Measurements from ENCODE around the gene FBXW5. TPM values are rescaled to one million over a fixed set of nuclear protein-coding genes. Genes with fewer than 3 reads are reported as not detected.

The FBXW5 gene
- total RNA-seq, 2 experiments from 2014 or later = 63.3 to 89.6 TPM

- no peak overlapping the region for H3K4me2 ChIP-seq (ENCODE audit: low read length)
- no peaks in the 10 kb centered on the region for H4K20me1 ChIP-seq (ENCODE audit: insufficient read depth, low read length)
- H3K36me3 ChIP-seq (ENCODE audit: insufficient read depth, low read length) = no peaks in the 10 kb centered on the region
- H3K4me1 ChIP-seq (ENCODE audit: insufficient read depth, low read length, poor library complexity, severe bottlenecking) = peaks cover 8% of the 10 kb centered on the region
- no peaks in the 10 kb centered on the region for H3K9me2 ChIP-seq (ENCODE audit: insufficient read depth, low read length)
- no peaks in the 10 kb centered on the region for H3K79me2 ChIP-seq (ENCODE audit: insufficient read depth, low read depth, low read length)
- DNase-seq (ENCODE audit: low spot score) = no peak
- H3K27ac ChIP-seq (ENCODE audit: low read depth, low read length, poor library complexity, severe bottlenecking) = no peak overlapping the region
- no peak overlapping the region for H2AFZ ChIP-seq (ENCODE audit: low read length)
- intact Hi-C loops (cut with micrococcal nuclease; ENCODE audit: unreplicated experiment) = no loop called here
- no peak overlapping the region for H3K4me3 ChIP-seq (ENCODE audit: low read depth, low read length, poor library complexity, severe bottlenecking)
- BruUV-seq (replicated peaks) = no TSS peak
- ChIA-PET CTCF (ENCODE audit: unreplicated experiment) (no interaction called here), POLR2A (no interaction called here)
- H3K9me3 ChIP-seq (ENCODE audit: low read length) = no peaks in the 10 kb centered on the region
- TF ChIP-seq, protein P1, sequence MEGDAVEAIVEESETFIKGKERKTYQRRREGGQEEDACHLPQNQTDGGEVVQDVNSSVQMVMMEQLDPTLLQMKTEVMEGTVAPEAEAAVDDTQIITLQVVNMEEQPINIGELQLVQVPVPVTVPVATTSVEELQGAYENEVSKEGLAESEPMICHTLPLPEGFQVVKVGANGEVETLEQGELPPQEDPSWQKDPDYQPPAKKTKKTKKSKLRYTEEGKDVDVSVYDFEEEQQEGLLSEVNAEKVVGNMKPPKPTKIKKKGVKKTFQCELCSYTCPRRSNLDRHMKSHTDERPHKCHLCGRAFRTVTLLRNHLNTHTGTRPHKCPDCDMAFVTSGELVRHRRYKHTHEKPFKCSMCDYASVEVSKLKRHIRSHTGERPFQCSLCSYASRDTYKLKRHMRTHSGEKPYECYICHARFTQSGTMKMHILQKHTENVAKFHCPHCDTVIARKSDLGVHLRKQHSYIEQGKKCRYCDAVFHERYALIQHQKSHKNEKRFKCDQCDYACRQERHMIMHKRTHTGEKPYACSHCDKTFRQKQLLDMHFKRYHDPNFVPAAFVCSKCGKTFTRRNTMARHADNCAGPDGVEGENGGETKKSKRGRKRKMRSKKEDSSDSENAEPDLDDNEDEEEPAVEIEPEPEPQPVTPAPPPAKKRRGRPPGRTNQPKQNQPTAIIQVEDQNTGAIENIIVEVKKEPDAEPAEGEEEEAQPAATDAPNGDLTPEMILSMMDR (conservative IDR thresholded peaks at IDR 0.05; ENCODE audit: low read length) = no peak
- no peak for TF ChIP-seq EZH2phosphoT487 (IDR thresholded peaks at IDR 0.05; ENCODE audit: borderline replicate concordance, low read depth, low read length)
Measured at GRCh38 chr9:136969150-136969549, 24.6 kb upstream of the FBXW5 start.

DNA sequence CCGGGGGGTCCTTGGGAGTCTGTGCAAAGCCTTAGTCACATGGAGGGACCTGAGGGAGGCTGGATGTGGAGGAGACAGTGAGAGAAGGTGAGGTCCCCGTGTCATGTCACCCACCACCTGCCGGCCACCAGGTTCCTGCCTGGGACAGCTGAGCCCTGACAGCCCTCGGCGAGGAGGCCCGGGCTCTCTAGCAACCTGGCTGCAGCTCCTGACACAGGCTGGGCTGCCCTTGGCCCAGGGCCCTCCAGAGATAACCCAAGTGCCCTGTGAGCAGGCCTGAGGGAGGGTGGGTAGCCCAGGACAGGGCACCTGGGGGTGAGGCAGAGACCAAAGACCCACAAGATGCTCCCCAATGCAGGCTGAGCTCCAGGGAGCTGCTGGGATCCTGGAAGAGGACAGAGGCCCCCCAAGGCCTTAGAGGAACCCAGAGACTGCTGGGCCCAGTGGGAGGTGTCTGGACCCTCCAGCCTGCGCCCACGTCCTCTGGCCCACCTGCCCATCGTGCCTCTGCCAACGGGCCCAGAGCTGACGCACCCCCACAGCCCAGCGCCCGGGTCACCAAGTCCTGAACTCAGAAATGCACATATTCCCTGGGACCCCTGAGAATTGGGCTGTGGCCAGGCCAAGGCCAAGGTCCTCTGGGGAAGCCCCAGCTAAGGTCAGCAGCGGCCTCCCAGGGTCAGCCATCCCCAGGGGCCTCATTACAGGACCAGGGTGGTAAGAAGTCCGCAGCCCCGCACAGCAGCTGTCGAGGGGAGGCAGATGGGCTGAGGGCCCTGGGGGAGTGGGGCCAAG is 24.0 kb upstream of the FBXW5 start:
- intact Hi-C loops (cut with micrococcal nuclease; ENCODE audit: unreplicated experiment) = no loop called here
- no peaks in the 10 kb centered on the region for H3K9me2 ChIP-seq (ENCODE audit: insufficient read depth, low read length)
- POLR2A ChIA-PET = no interaction called here
- no peak overlapping the region for H2AFZ ChIP-seq (ENCODE audit: low read length)
- H3K4me2 ChIP-seq (ENCODE audit: low read length) = no peak overlapping the region
- H3K36me3 ChIP-seq (ENCODE audit: insufficient read depth, low read length) = no peaks in the 10 kb centered on the region
- DNase-seq (ENCODE audit: low spot score) = no peak
- no TSS peak for BruUV-seq (replicated peaks)
- H3K4me3 ChIP-seq (ENCODE audit: low read depth, low read length, poor library complexity, severe bottlenecking) = no peak overlapping the region
- no peaks in the 10 kb centered on the region for H3K79me2 ChIP-seq (ENCODE audit: insufficient read depth, low read depth, low read length)
- no peaks in the 10 kb centered on the region for H4K20me1 ChIP-seq (ENCODE audit: insufficient read depth, low read length)
- peaks cover 8% of the 10 kb centered on the region for H3K4me1 ChIP-seq (ENCODE audit: insufficient read depth, low read length, poor library complexity, severe bottlenecking)
- TF ChIP-seq EZH2phosphoT487 (IDR thresholded peaks at IDR 0.05; ENCODE audit: borderline replicate concordance, low read depth, low read length) = no peak
- TF ChIP-seq, protein P1 (conservative IDR thresholded peaks at IDR 0.05; ENCODE audit: low read length) = no peak
- H3K27ac ChIP-seq (ENCODE audit: low read depth, low read length, poor library complexity, severe bottlenecking) = no peak overlapping the region
- CTCF ChIA-PET (ENCODE audit: unreplicated experiment) = no interaction called here
- no peaks in the 10 kb centered on the region for H3K9me3 ChIP-seq (ENCODE audit: low read length)

DNA sequence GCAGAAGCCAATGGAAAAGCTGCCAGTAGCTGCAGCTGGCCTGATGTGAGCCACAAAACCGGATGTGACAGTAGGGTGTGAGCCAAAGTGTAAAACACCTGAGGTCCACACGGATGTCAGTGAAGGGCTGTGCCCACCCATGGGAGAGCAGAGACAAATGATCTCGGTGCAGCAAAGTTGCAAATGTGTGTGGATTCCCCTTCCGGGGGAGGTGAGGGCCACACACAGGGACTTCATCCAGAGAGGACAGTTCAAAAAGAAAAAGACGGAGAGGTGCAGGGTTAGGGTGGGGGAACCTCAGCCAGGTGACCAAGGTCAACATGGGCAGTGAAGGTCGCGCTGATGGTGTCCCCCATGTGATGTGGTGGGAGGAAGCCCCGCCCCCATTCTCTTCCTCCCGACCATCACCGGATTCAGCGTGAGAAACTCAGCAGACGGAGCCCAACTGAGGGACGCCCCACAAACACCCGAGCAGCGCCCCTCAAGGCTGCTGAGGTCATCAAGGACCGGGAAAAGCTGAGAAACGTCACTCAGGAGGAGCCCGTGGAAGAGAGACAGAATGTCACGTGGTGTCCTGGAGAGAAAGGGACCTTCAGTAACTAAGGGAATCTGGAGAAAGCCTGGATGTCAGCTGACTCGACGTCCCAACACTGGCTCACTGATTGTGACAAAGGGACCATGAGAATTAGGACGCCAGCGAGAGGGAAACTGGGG is 21.4 kb upstream of the FBXW5 start:
- no peaks in the 10 kb centered on the region for H3K79me2 ChIP-seq (ENCODE audit: insufficient read depth, low read depth, low read length)
- H3K4me3 ChIP-seq (ENCODE audit: low read depth, low read length, poor library complexity, severe bottlenecking) = peak overlapping the region; percentile 1
- TF ChIP-seq, protein P1 (conservative IDR thresholded peaks at IDR 0.05; ENCODE audit: low read length) = no peak
- no peak for TF ChIP-seq EZH2phosphoT487 (IDR thresholded peaks at IDR 0.05; ENCODE audit: borderline replicate concordance, low read depth, low read length)
- intact Hi-C loops (cut with micrococcal nuclease; ENCODE audit: unreplicated experiment) = no loop called here
- no peaks in the 10 kb centered on the region for H3K9me2 ChIP-seq (ENCODE audit: insufficient read depth, low read length)
- POLR2A ChIA-PET = interaction anchor here (0.7 kb wide), 1 partner anchor 36 kb away, joined by 4 read pairs; no protein-coding TSS in a partner anchor
- no peaks in the 10 kb centered on the region for H3K36me3 ChIP-seq (ENCODE audit: insufficient read depth, low read length)
- H3K4me2 ChIP-seq (ENCODE audit: low read length) = peak overlapping the region; percentile 3; the same call in 1 of the 2 replicates
- no peak overlapping the region for H2AFZ ChIP-seq (ENCODE audit: low read length)
- no peaks in the 10 kb centered on the region for H4K20me1 ChIP-seq (ENCODE audit: insufficient read depth, low read length)
- no peaks in the 10 kb centered on the region for H3K9me3 ChIP-seq (ENCODE audit: low read length)
- H3K27ac ChIP-seq (ENCODE audit: low read depth, low read length, poor library complexity, severe bottlenecking) = no peak overlapping the region
- no TSS peak for BruUV-seq (replicated peaks)
- peaks cover 8% of the 10 kb centered on the region for H3K4me1 ChIP-seq (ENCODE audit: insufficient read depth, low read length, poor library complexity, severe bottlenecking)
- CTCF ChIA-PET (ENCODE audit: unreplicated experiment) = no interaction called here
- peak; percentile 24 for DNase-seq (ENCODE audit: low spot score)
